GM12892 (cell line): Measurements from ENCODE around the gene HERPUD1.

Source experiments
- POLR2A ChIP-seq: IDR thresholded peaks from 2 replicates; pipeline ENCODE4 v1.6.1; 2011; ENCODE audit warnings: low read depth, low read length, control low read depth
- POLR2AphosphoS5 ChIP-seq: IDR thresholded peaks from 2 replicates; pipeline ENCODE4 v1.6.1; 2011; ENCODE audit warnings: low read depth, low read length, control low read depth

GRCh38 chr16:56971768-56972043 lies 39.8 kb downstream of the HERPUD1 start:
- TF ChIP-seq POLR2AphosphoS5 (no peak), POLR2A (no peak)
